Gastrocnemius medialis (tissue), 4 donors: Measurements from ENCODE around the gene CDCP2. TPM values are rescaled to one million over a fixed set of nuclear protein-coding genes. Genes with fewer than 3 reads are reported as not detected.

Source experiments
- ATAC-seq, 2 donors: fragments of 150-250 bp; one replicate each; pipeline ENCODE4 v1.9.1; 2016
- DNase-seq, 2 donors: peaks; one replicate each; pipeline ENCODE4 v3.0.0-alpha.2; 2019
- H3K27ac ChIP-seq, 4 donors: fragments of 200-600 bp; sonication (generic); 1 replicate in 1 of 4; 2 replicates in 3 of 4; pipeline ENCODE4 v1.5.1; 2016 to 2018; ENCODE audit warnings: mild to moderate bottlenecking in 2 of 4, moderate library complexity in 1 of 4
- H3K27me3 ChIP-seq, 3 donors: fragments of 200-600 bp; sonication (generic) in 2 of 3; 1 replicate in 1 of 3; 2 replicates in 2 of 3; pipeline versions ENCODE4 v1.5.1 to v1.6.0; 2016 to 2019; ENCODE audit warnings: mild to moderate bottlenecking in 1 of 3, moderate library complexity in 1 of 3
- H3K36me3 ChIP-seq, 2 donors: fragments of 200-600 bp; sonication (generic) in 1 of 2; one replicate each; pipeline ENCODE4 v1.5.1; 2017 to 2018
- H3K4me1 ChIP-seq, 2 donors: fragments of 200-600 bp; sonication (generic) in 1 of 2; one replicate each; pipeline ENCODE4 v1.5.1; 2016 to 2017; ENCODE audit warnings: mild to moderate bottlenecking in 2 of 2
- H3K4me3 ChIP-seq, 4 donors: fragments of 200-600 bp; sonication (generic) in 3 of 4; 1 replicate in 1 of 4; 2 replicates in 3 of 4; pipeline ENCODE4 v1.5.1; 2016 to 2019; ENCODE audit warnings: mild to moderate bottlenecking in 2 of 4
- H3K9me3 ChIP-seq, 3 donors: fragments of 200-600 bp; sonication (generic) in 2 of 3; 1 replicate in 1 of 3; 2 replicates in 2 of 3; pipeline ENCODE4 v1.5.1; 2016 to 2019
- POLR2A ChIP-seq, 2 donors: fragments of 450-650 bp; IDR thresholded peaks; one replicate each; pipeline ENCODE4 v1.6.1; 2017; ENCODE audit warnings: antibody characterized with exemption in 2 of 2, mild to moderate bottlenecking in 2 of 2, moderate library complexity in 2 of 2
- in situ Hi-C, 4 donors: fragments of 200-750 bp; cut with MboI; loops; one replicate each; pipeline versions ENCODE4 v1.15.0 to v1.8.0; 2017; ENCODE audit warnings: low sequenced_read_pairs in 4 of 4
- intact Hi-C: fragments of 100-400 bp; cut with DNase I; formaldehyde crosslinking; loops from one replicate; pipeline ENCODE4 v1.15.1; 2023; ENCODE audit warnings: low total_unique reads
- total RNA-seq, 4 donors: library from RNA; depleted of rRNA; stranded (reverse); fragments of >200 nt; gene quantifications; one replicate each; pipeline versions ENCODE4 v1.1.0 to v1.2.3, GENCODE V29; 2016
- TF ChIP-seq, protein P1 (sequence below), 5 experiments: fragments of 450-650 bp in 3 of 5; fragments of 200-600 bp in 2 of 5; sonication (generic) in 2 of 5; IDR thresholded peaks in 4 of 5; conservative IDR thresholded peaks in 1 of 5; 1 replicate in 4 of 5; 2 replicates in 1 of 5; pipeline ENCODE4 v1.5.1; 2016 to 2019; ENCODE audit warnings: antibody characterized with exemption in 5 of 5, mild to moderate bottlenecking in 3 of 5, moderate library complexity in 3 of 5

The CDCP2 gene
- total RNA-seq, 4 donors from 2014 or later: not detected

DNA sequence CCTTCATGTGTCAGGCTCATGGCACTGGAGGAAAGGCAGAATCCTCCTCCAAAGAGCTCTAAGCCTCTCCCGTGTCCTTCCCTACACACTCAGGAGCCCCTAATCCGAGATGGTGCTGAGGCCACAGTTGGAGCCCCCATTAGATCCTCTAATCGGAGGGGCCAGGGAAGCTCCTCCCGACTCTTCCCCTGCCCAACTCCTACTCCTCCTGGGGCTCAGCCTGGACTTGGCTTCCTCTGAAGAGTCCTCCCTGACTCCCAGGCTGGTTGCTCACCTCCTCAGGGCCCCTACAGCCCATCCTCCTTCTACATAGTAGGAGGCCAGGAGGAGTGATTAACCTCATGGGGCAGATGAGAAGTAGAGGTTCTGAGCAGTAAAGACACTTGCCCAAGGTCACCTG is 21.3 kb upstream of the CDCP2 start:
- no peak for TF ChIP-seq POLR2A (IDR thresholded peaks at IDR 0.05)
- TF ChIP-seq, protein P1, sequence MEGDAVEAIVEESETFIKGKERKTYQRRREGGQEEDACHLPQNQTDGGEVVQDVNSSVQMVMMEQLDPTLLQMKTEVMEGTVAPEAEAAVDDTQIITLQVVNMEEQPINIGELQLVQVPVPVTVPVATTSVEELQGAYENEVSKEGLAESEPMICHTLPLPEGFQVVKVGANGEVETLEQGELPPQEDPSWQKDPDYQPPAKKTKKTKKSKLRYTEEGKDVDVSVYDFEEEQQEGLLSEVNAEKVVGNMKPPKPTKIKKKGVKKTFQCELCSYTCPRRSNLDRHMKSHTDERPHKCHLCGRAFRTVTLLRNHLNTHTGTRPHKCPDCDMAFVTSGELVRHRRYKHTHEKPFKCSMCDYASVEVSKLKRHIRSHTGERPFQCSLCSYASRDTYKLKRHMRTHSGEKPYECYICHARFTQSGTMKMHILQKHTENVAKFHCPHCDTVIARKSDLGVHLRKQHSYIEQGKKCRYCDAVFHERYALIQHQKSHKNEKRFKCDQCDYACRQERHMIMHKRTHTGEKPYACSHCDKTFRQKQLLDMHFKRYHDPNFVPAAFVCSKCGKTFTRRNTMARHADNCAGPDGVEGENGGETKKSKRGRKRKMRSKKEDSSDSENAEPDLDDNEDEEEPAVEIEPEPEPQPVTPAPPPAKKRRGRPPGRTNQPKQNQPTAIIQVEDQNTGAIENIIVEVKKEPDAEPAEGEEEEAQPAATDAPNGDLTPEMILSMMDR (IDR thresholded peaks at IDR 0.05 in 4 of 5, conservative IDR thresholded peaks at IDR 0.05 in 1 of 5): no peak
- no peak for DNase-seq
- no peak overlapping the region for H3K27ac ChIP-seq
- H3K4me3 ChIP-seq: no peak overlapping the region
- H3K27me3 ChIP-seq: no peaks in the 10 kb centered on the region
- in situ Hi-C loops (no loop called here), intact Hi-C loops (no loop called here)
- H3K36me3 ChIP-seq: peaks cover 0 to 9% of the 10 kb centered on the region in 2 donors
- no peaks in the 10 kb centered on the region for H3K9me3 ChIP-seq
- no peak for ATAC-seq
- H3K4me1 ChIP-seq: peaks cover 0 to 13% of the 10 kb centered on the region in 2 donors

DNA sequence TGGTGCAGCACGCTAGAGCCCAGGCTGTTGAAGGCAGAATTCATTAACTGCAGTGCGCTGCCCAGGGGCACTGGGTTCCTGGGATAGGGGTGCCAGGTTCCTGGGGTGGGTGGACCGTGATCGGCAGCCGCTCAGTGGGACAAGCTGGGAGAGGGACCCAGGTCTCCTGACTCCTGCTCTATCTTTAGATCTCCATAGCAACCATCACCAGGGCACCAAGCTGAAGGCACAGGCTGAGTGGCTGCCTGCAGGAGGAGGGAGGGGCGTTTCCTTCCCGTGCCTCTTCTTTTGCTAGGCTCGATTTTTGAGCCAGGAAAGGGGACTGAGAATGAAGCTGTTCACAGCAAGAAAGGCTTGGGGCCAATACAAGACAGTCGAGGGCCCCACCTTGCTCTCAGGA is 20.9 kb upstream of the CDCP2 start:
- intact Hi-C loops (no loop called here), in situ Hi-C loops (no loop called here)
- Histone ChIP-seq H3K9me3 (no peaks in the 10 kb centered on the region), H3K27me3 (no peaks in the 10 kb centered on the region), H3K27ac (peak overlapping the region in 1 of 4 donors; percentile 0), H3K36me3 (peaks cover 0 to 5% of the 10 kb centered on the region in 2 donors), H3K4me3 (no peak overlapping the region), H3K4me1 (peaks cover 0 to 13% of the 10 kb centered on the region in 2 donors)
- TF ChIP-seq, protein P1 (IDR thresholded peaks at IDR 0.05 in 4 of 5, conservative IDR thresholded peaks at IDR 0.05 in 1 of 5): no peak
- no peak for TF ChIP-seq POLR2A (IDR thresholded peaks at IDR 0.05)
- ATAC-seq (peak; percentile 64 to 73), DNase-seq (no peak)

DNA sequence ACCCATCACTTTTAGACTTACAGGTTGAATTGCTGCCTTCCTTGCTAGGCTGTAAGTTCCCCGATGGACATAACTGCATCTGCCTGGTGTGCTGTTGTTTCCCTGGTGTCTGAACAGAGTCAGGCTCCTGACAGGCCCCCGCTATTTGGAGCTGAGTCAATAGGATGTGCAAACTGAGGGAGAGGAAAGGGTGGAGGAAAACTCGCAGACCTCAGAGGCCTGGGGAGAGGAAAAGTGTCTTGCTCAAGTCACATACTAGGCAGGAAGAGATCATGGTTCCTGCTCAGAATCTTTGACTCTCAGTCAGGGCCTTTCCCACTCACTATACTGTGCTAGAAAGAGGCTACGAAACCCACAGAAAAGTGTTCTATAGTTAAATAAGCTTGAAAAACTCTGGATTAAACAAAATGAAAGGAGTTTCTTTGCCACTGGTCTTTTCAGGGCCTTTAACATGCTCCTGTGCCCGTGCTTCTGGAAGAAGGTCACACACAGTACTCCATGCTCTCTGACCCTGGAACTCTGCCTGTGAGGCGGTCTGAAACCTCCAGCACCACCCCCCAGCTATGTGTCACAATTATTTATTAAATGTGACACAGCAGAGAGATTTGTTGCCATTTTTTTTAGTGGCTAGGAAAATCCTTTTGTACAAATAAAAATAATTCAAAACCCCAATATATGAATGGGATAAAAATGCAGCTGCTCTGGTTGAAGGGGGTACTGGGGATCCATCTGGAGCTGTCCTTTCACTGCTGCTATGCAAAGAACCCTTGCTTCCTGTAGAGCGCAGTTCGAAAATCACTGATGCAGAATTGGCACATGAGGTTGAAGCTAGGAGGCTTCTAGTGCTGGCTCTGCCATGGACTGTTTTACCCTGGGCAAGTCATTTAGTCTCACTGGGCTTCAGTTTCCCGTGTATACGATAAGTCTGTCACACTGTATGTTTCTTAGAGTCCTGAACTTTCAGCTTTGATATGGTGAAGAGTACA is 20.1 kb upstream of the CDCP2 start:
- no peaks in the 10 kb centered on the region for H3K9me3 ChIP-seq
- TF ChIP-seq POLR2A (IDR thresholded peaks at IDR 0.05): no peak
- TF ChIP-seq, protein P1 (IDR thresholded peaks at IDR 0.05 in 4 of 5, conservative IDR thresholded peaks at IDR 0.05 in 1 of 5): no peak
- peak overlapping the region in 2 of 4 donors; percentile 0 to 4 for H3K27ac ChIP-seq
- intact Hi-C loops (no loop called here), in situ Hi-C loops (no loop called here)
- DNase-seq (no peak), ATAC-seq (no peak)
- no peaks in the 10 kb centered on the region for H3K36me3 ChIP-seq
- no peaks in the 10 kb centered on the region for H3K27me3 ChIP-seq
- H3K4me1 ChIP-seq: peaks cover 0 to 13% of the 10 kb centered on the region in 2 donors
- no peak overlapping the region for H3K4me3 ChIP-seq

DNA sequence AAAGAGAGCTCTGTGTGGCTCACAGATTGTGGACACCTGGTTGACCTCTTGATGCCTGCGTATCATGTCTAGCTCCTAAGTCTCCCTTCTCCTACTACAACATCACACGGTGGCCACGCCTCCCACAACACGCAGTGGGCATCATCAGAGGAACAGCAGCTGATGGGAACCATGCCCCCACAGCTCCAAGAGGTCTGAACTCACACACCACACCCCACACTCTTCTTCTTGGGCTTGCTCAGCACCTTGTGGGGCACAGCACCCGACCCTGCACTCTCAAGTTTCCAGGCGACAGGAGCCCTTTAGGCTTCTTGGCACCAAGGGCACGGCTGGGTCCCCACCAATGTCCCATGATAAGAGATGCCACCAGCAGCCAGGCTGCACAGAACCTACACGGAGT is 18.8 kb upstream of the CDCP2 start:
- no peak overlapping the region for H3K4me3 ChIP-seq
- DNase-seq (no peak), ATAC-seq (no peak)
- peaks cover 0 to 13% of the 10 kb centered on the region in 2 donors for H3K4me1 ChIP-seq
- H3K36me3 ChIP-seq: no peaks in the 10 kb centered on the region
- in situ Hi-C loops: no loop called here
- TF ChIP-seq, protein P1 (IDR thresholded peaks at IDR 0.05 in 4 of 5, conservative IDR thresholded peaks at IDR 0.05 in 1 of 5): no peak
- no peak for TF ChIP-seq POLR2A (IDR thresholded peaks at IDR 0.05)
- no peaks in the 10 kb centered on the region for H3K27me3 ChIP-seq
- intact Hi-C loops: no loop called here
- H3K27ac ChIP-seq: no peak overlapping the region
- H3K9me3 ChIP-seq: no peaks in the 10 kb centered on the region
